Breast epithelium (tissue), 4 donors: Measurements from ENCODE around the gene PPIB. TPM values are rescaled to one million over a fixed set of nuclear protein-coding genes. Genes with fewer than 3 reads are reported as not detected.

Source experiments
- DNase-seq, 2 donors: peaks; one replicate each; pipeline ENCODE4 v3.0.0-alpha.2; 2019; ENCODE audit warnings: low spot score in 2 of 2
- H3K27ac ChIP-seq, 2 donors: fragments of 200-600 bp; sonication (generic) in 1 of 2; one replicate each; pipeline ENCODE4 v1.5.1; 2016 to 2019; ENCODE audit warnings: mild to moderate bottlenecking in 1 of 2
- H3K27me3 ChIP-seq, 2 donors: fragments of 200-600 bp; sonication (generic) in 1 of 2; one replicate each; pipeline versions ENCODE4 v1.5.1 to v1.6.0; 2017 to 2019; ENCODE audit warnings: control low read depth in 1 of 2, mild to moderate bottlenecking in 1 of 2
- H3K36me3 ChIP-seq: fragments of 200-600 bp; one replicate; pipeline ENCODE4 v1.5.1; 2019
- H3K4me1 ChIP-seq, 2 donors: fragments of 200-600 bp; sonication (generic); one replicate each; pipeline ENCODE4 v1.5.1; 2016 to 2019; ENCODE audit warnings: control low read depth in 1 of 2
- H3K4me3 ChIP-seq, 3 donors: fragments of 200-600 bp; sonication (generic); 1 replicate in 2 of 3; 2 replicates in 1 of 3; pipeline ENCODE4 v1.5.1; 2016 to 2019; ENCODE audit warnings: mild to moderate bottlenecking in 3 of 3, moderate library complexity in 2 of 3
- H3K9me3 ChIP-seq, 2 donors: fragments of 200-600 bp; sonication (generic) in 1 of 2; one replicate each; pipeline ENCODE4 v1.5.1; 2016 to 2019; ENCODE audit warnings: control low read depth in 1 of 2
- CTCF ChIP-seq, 3 donors: fragments of 450-650 bp; IDR thresholded peaks; one replicate each; pipeline ENCODE4 v1.5.1; 2016 to 2017; ENCODE audit warnings: antibody characterized with exemption in 3 of 3, mild to moderate bottlenecking in 3 of 3, moderate library complexity in 3 of 3
- POLR2A ChIP-seq: fragments of 450-650 bp; IDR thresholded peaks from one replicate; pipeline ENCODE4 v1.6.1; 2016; ENCODE audit warnings: antibody characterized with exemption, mild to moderate bottlenecking, moderate library complexity
- POLR2AphosphoS5 ChIP-seq, 3 donors: sonication (generic); formaldehyde crosslinking; IDR thresholded peaks; one replicate each; pipeline ENCODE4 v1.6.1; 2017; ENCODE audit warnings: antibody characterized with exemption in 3 of 3
- intact Hi-C: fragments of 100-400 bp; cut with DNase I; formaldehyde crosslinking; loops from one replicate; pipeline ENCODE4 v1.15.1; 2023; ENCODE audit warnings: low total_unique reads
- total RNA-seq, 3 donors: library from RNA; depleted of rRNA; stranded (reverse); fragments of >200 nt; gene quantifications; one replicate each; pipeline ENCODE4 v1.1.0, GENCODE V29; 2016

PPIB gene
- total RNA-seq, 3 donors from 2014 or later: 239 to 331 (median 312) TPM

DNA sequence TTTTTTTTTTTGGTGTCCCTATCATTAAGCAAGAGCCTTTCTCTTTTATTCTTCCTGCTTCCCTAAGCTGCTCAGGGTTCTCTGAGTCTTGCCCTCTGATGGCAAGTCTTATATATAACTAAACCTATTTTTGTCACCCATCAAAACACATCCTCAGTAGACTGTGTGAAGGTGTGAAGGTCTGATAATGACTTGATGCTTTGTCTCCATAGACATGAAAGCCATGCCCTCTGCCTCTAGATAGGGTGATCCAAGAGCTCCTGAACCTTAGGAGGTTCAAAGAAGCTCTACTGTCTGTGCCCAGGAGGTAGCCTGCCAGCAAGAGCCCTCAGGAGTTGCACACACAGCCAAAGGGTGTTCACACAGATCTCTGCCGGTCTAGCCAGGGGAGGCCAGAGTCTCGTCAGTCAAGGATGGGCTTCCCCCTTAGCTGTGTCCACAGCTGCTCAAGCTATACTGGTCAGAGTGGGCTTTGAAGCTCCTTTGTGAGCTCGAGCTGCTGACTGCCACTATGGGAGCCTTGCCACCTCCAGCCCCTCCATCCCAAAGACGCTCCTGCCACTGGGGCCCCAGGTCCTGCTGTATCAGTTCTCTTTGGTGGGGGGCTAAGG, 24.4 kb downstream of the PPIB start:
- no peak for TF ChIP-seq CTCF (IDR thresholded peaks at IDR 0.05)
- no peak for TF ChIP-seq POLR2AphosphoS5 (IDR thresholded peaks at IDR 0.05)
- TF ChIP-seq POLR2A: no peak
- no peak overlapping the region for H3K4me3 ChIP-seq
- H3K27me3 ChIP-seq: no peaks in the 10 kb centered on the region
- H3K4me1 ChIP-seq: no peaks in the 10 kb centered on the region
- no peak for DNase-seq
- H3K9me3 ChIP-seq: no peaks in the 10 kb centered on the region
- intact Hi-C loops: no loop called here
- no peak overlapping the region for H3K27ac ChIP-seq
- peaks cover 4% of the 10 kb centered on the region for H3K36me3 ChIP-seq

- peaks cover 4% of the 10 kb centered on the region for H3K36me3 ChIP-seq
- H3K4me1 ChIP-seq: no peaks in the 10 kb centered on the region
- H3K27ac ChIP-seq: no peak overlapping the region
- DNase-seq: no peak
- intact Hi-C loops: no loop called here
- TF ChIP-seq POLR2AphosphoS5 (IDR thresholded peaks at IDR 0.05) (no peak), POLR2A (no peak), CTCF (IDR thresholded peaks at IDR 0.05) (no peak)
- no peak overlapping the region for H3K4me3 ChIP-seq
- H3K27me3 ChIP-seq: no peaks in the 10 kb centered on the region
- no peaks in the 10 kb centered on the region for H3K9me3 ChIP-seq
Observed at GRCh38 chr15:64137226-64137833, 25.5 kb downstream of the PPIB start.

GRCh38 chr15:64136347-64136746, 26.5 kb downstream of the PPIB start:
- Histone ChIP-seq H3K4me1 (no peaks in the 10 kb centered on the region), H3K27me3 (no peaks in the 10 kb centered on the region), H3K36me3 (peaks cover 4% of the 10 kb centered on the region), H3K27ac (no peak overlapping the region), H3K9me3 (no peaks in the 10 kb centered on the region), H3K4me3 (no peak overlapping the region)
- intact Hi-C loops: no loop called here
- no peak for TF ChIP-seq POLR2A
- TF ChIP-seq POLR2AphosphoS5 (IDR thresholded peaks at IDR 0.05): no peak
- no peak for TF ChIP-seq CTCF (IDR thresholded peaks at IDR 0.05)
- DNase-seq: no peak

GRCh38 chr15:64134345-64134829, 28.4 kb downstream of the PPIB start:
- Histone ChIP-seq H3K4me3 (no peak overlapping the region), H3K9me3 (no peaks in the 10 kb centered on the region), H3K4me1 (no peaks in the 10 kb centered on the region), H3K27ac (no peak overlapping the region), H3K27me3 (no peaks in the 10 kb centered on the region), H3K36me3 (peaks cover 4% of the 10 kb centered on the region)
- no peak for TF ChIP-seq CTCF (IDR thresholded peaks at IDR 0.05)
- TF ChIP-seq POLR2AphosphoS5 (IDR thresholded peaks at IDR 0.05): no peak
- TF ChIP-seq POLR2A: no peak
- peak in 1 of 2 donors; percentile 71 for DNase-seq
- intact Hi-C loops: no loop called here

GRCh38 chr15:64133623-64134344, 29.0 kb downstream of the PPIB start:
- Histone ChIP-seq H3K9me3 (no peaks in the 10 kb centered on the region), H3K4me3 (no peak overlapping the region), H3K27me3 (no peaks in the 10 kb centered on the region), H3K36me3 (peaks cover 4% of the 10 kb centered on the region), H3K27ac (no peak overlapping the region), H3K4me1 (no peaks in the 10 kb centered on the region)
- intact Hi-C loops: no loop called here
- no peak for DNase-seq
- TF ChIP-seq POLR2A (no peak), CTCF (IDR thresholded peaks at IDR 0.05) (no peak), POLR2AphosphoS5 (IDR thresholded peaks at IDR 0.05) (no peak)
